Neural progenitor cell (in vitro differentiated cells): ENCODE data around the gene PEX14. TPM values are rescaled to one million over a fixed set of nuclear protein-coding genes. Genes with fewer than 3 reads are reported as not detected.
A peak's percentile ranks its signal among the peaks of the same experiment; 100 is the strongest.

Source experiments
- DNase-seq: peaks from one replicate; pipeline ENCODE4 v3.0.0-alpha.2; 2016; ENCODE audit warnings: low spot score
- H2AFZ ChIP-seq: fragments of 200-600 bp; sonication (generic); replicated peaks from 2 replicates; pipeline ENCODE4 v1.6.1; 2016; ENCODE audit warnings: antibody characterized with exemption
- H3F3A ChIP-seq: fragments of 200-600 bp; sonication (generic); 2 replicates; pipeline ENCODE4 v1.6.1; 2016; ENCODE audit warnings: antibody characterized with exemption, low read depth
- H3K27ac ChIP-seq: fragments of 200-600 bp; sonication (generic); 2 replicates; pipeline ENCODE4 v1.5.1; 2016; ENCODE audit warnings: mild to moderate bottlenecking
- H3K27me3 ChIP-seq: fragments of 200-600 bp; sonication (generic); 2 replicates; pipeline ENCODE4 v1.6.1; 2016; ENCODE audit warnings: mild to moderate bottlenecking, moderate library complexity
- H3K36me3 ChIP-seq: fragments of 200-600 bp; sonication (generic); 2 replicates; pipeline ENCODE4 v1.5.1; 2016
- H3K4me1 ChIP-seq: fragments of 200-600 bp; sonication (generic); 2 replicates; pipeline ENCODE4 v1.6.1; 2016; ENCODE audit warnings: mixed run types
- H3K4me2 ChIP-seq: fragments of 200-600 bp; sonication (generic); 2 replicates; pipeline ENCODE4 v1.6.1; 2016
- H3K4me3 ChIP-seq: fragments of 200-600 bp; sonication (generic); 2 replicates; pipeline ENCODE4 v1.5.1; 2016
- H3K79me2 ChIP-seq: fragments of 200-600 bp; sonication (generic); 2 replicates; pipeline ENCODE4 v1.6.1; 2016; ENCODE audit warnings: low read depth
- H3K9ac ChIP-seq: fragments of 200-600 bp; sonication (generic); 2 replicates; pipeline ENCODE4 v1.6.1; 2016
- H3K9me3 ChIP-seq: fragments of 200-600 bp; sonication (generic); 2 replicates; pipeline ENCODE4 v1.5.1; 2016; ENCODE audit warnings: low read depth
- H4K20me1 ChIP-seq: fragments of 200-600 bp; sonication (generic); 2 replicates; pipeline ENCODE4 v1.6.1; 2016; ENCODE audit warnings: low read depth
- H3K27ac Mint-ChIP-seq: 3 replicates; pipeline ENCODE4 v1.8.0; 2021; ENCODE audit warnings: mixed read lengths
- H3K27me3 Mint-ChIP-seq: 2 replicates; pipeline ENCODE4 v1.8.0; 2022; ENCODE audit warnings: low read depth, mild to moderate bottlenecking, inconsistent platforms, moderate library complexity, mixed read lengths; ENCODE audit not compliant: insufficient read depth
- H3K36me3 Mint-ChIP-seq: 3 replicates; pipeline ENCODE4 v1.8.0; 2021; ENCODE audit warnings: mixed read lengths
- H3K4me1 Mint-ChIP-seq: 3 replicates; pipeline ENCODE4 v1.8.0; 2021; ENCODE audit warnings: mixed read lengths
- H3K4me3 Mint-ChIP-seq: 3 replicates; pipeline ENCODE4 v1.8.0; 2021; ENCODE audit warnings: mild to moderate bottlenecking, moderate library complexity, mixed read lengths
- H3K9me3 Mint-ChIP-seq: 3 replicates; pipeline ENCODE4 v1.8.0; 2020; ENCODE audit warnings: mixed read lengths
- CTCF ChIP-seq: fragments of 200-600 bp; sonication (generic); IDR thresholded peaks from 2 replicates; pipeline ENCODE4 v1.5.1; 2017; ENCODE audit warnings: antibody characterized with exemption, mild to moderate bottlenecking
- EZH2 ChIP-seq: fragments of 200-600 bp; sonication (generic); IDR thresholded peaks from 2 replicates; pipeline ENCODE4 v1.6.1; 2017; ENCODE audit warnings: antibody characterized with exemption, mild to moderate bottlenecking, moderate library complexity
- EZH2phosphoT487 ChIP-seq: fragments of 200-600 bp; sonication (generic); IDR thresholded peaks from 2 replicates; pipeline ENCODE4 v1.6.1; 2017; ENCODE audit warnings: antibody characterized with exemption
- total RNA-seq: library from RNA; depleted of rRNA; stranded (reverse); fragments of >200 nt; gene quantifications from 2 replicates; pipeline ENCODE4 v1.2.3, GENCODE V29; 2015; ENCODE audit warnings: low replicate concordance

PEX14 gene
- total RNA-seq, 1 donor from 2014 or later, result 9.3 TPM

- H3K27me3 Mint-ChIP-seq, result peaks cover 10% of the 10 kb centered on the region
- H3K27ac ChIP-seq, result no peak overlapping the region
- H3K27ac Mint-ChIP-seq, result peak overlapping the region; percentile 97
- no peak overlapping the region for H3K4me3 Mint-ChIP-seq
- H3K4me1 ChIP-seq, result peaks cover 55% of the 10 kb centered on the region
- no peaks in the 10 kb centered on the region for H3K79me2 ChIP-seq
- no peaks in the 10 kb centered on the region for H3K36me3 ChIP-seq
- H3K36me3 Mint-ChIP-seq, result no peaks in the 10 kb centered on the region
- no peak for TF ChIP-seq EZH2
- no peak for TF ChIP-seq EZH2phosphoT487
- TF ChIP-seq CTCF, result no peak
- no peaks in the 10 kb centered on the region for H3K9me3 Mint-ChIP-seq
- peaks cover 34% of the 10 kb centered on the region for H3F3A ChIP-seq
- H3K27me3 ChIP-seq, result no peaks in the 10 kb centered on the region
- peak overlapping the region; percentile 63 for H3K4me2 ChIP-seq
- no peak overlapping the region for H2AFZ ChIP-seq
- peaks cover 73% of the 10 kb centered on the region for H3K4me1 Mint-ChIP-seq
- no peak overlapping the region for H3K4me3 ChIP-seq
- no peaks in the 10 kb centered on the region for H3K9me3 ChIP-seq
- H3K9ac ChIP-seq, result no peak overlapping the region
- DNase-seq, result no peak
- H4K20me1 ChIP-seq, result peaks cover 26% of the 10 kb centered on the region
Observed at GRCh38 chr1:10676963-10677362, 202.2 kb downstream of the PEX14 start.

GRCh38 chr1:10677491-10678391 lies 203.0 kb downstream of the PEX14 start:
- Mint-ChIP-seq H3K9me3 (no peaks in the 10 kb centered on the region), H3K27ac (peak overlapping the region; percentile 97), H3K27me3 (peaks cover 10% of the 10 kb centered on the region), H3K4me1 (peaks cover 74% of the 10 kb centered on the region), H3K36me3 (no peaks in the 10 kb centered on the region), H3K4me3 (peak overlapping the region; percentile 52)
- Histone ChIP-seq H3F3A (peaks cover 38% of the 10 kb centered on the region), H3K27me3 (no peaks in the 10 kb centered on the region), H3K4me1 (peaks cover 63% of the 10 kb centered on the region), H3K4me2 (peak overlapping the region; percentile 63), H4K20me1 (peaks cover 33% of the 10 kb centered on the region), H2AFZ (no peak overlapping the region), H3K79me2 (no peaks in the 10 kb centered on the region), H3K36me3 (no peaks in the 10 kb centered on the region), H3K4me3 (no peak overlapping the region), H3K9me3 (no peaks in the 10 kb centered on the region), H3K27ac (peak overlapping the region; percentile 68), H3K9ac (no peak overlapping the region)
- TF ChIP-seq EZH2 (no peak), EZH2phosphoT487 (no peak), CTCF (no peak)
- peak; percentile 74 for DNase-seq

DNA sequence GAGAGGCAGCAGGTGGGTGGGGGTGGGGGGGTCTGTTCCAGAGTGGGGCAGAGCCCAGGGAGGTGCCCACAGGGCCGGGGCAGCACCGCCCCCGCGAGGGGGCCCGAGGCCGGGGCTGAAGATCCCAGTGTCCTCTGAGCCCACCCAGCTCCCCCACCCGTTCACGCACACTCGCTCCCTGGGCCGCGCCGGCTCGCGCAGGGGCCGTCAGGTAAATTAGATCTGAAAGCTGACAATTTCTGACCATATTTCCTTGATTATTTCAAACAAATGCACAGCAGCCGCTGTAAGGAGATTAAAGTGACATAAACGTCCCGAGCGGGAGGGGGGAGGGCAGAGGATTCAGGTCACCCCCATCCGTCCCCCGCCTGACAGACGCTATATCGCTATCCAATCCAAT lies 203.7 kb downstream of the PEX14 start:
- no peaks in the 10 kb centered on the region for H3K9me3 Mint-ChIP-seq
- TF ChIP-seq EZH2, result no peak
- no peak for TF ChIP-seq EZH2phosphoT487
- no peak for TF ChIP-seq CTCF
- H3K79me2 ChIP-seq, result no peaks in the 10 kb centered on the region
- no peaks in the 10 kb centered on the region for H3K27me3 ChIP-seq
- H3K4me3 ChIP-seq, result no peak overlapping the region
- H3K4me2 ChIP-seq, result peak overlapping the region; percentile 63
- peaks cover 10% of the 10 kb centered on the region for H3K27me3 Mint-ChIP-seq
- H3K27ac Mint-ChIP-seq, result no peak overlapping the region
- H3K27ac ChIP-seq, result peak overlapping the region; percentile 31
- H3K36me3 ChIP-seq, result no peaks in the 10 kb centered on the region
- H4K20me1 ChIP-seq, result peaks cover 33% of the 10 kb centered on the region
- peaks cover 70% of the 10 kb centered on the region for H3K4me1 ChIP-seq
- no peaks in the 10 kb centered on the region for H3K9me3 ChIP-seq
- no peak overlapping the region for H2AFZ ChIP-seq
- H3K36me3 Mint-ChIP-seq, result no peaks in the 10 kb centered on the region
- DNase-seq, result no peak
- no peak overlapping the region for H3K9ac ChIP-seq
- peaks cover 43% of the 10 kb centered on the region for H3F3A ChIP-seq
- H3K4me3 Mint-ChIP-seq, result no peak overlapping the region
- peaks cover 74% of the 10 kb centered on the region for H3K4me1 Mint-ChIP-seq
